SH-SY5Y (cell line): ENCODE results near the gene ANXA1.

Experiments used
- GATA2 ChIP-seq: IDR thresholded peaks from 2 replicates; pipeline ENCODE4 v1.6.1; 2011; ENCODE audit warnings: mild to moderate bottlenecking, low read depth, low read length
- GATA3 ChIP-seq: IDR thresholded peaks from 2 replicates; pipeline ENCODE4 v1.6.1; 2011; ENCODE audit warnings: low read depth, mild to moderate bottlenecking, low read length, moderate library complexity

- TF ChIP-seq GATA3 = no peak
- no peak for TF ChIP-seq GATA2
These were observed 49.2 kb downstream of the ANXA1 start for GRCh38 chr9:73200694-73201452.
